Muscle of leg (tissue), 11 donors: ENCODE data around the gene SERTAD2. TPM values are rescaled to one million over a fixed set of nuclear protein-coding genes. Genes with fewer than 3 reads are reported as not detected.

Experiments
- DNase-seq: peaks from one replicate; pipeline ENCODE4 v3.0.0; 2013
- H3K27ac ChIP-seq: one replicate; pipeline ENCODE4 v1.5.1; 2013; ENCODE audit warnings: mild to moderate bottlenecking, low read length, control low read depth
- H3K27me3 ChIP-seq: one replicate; pipeline ENCODE4 v1.6.1; 2013; ENCODE audit warnings: low read length; ENCODE audit not compliant: control insufficient read depth, insufficient read depth
- H3K36me3 ChIP-seq: one replicate; pipeline ENCODE4 v1.6.1; 2013; ENCODE audit warnings: low read length; ENCODE audit not compliant: control insufficient read depth, insufficient read depth
- H3K4me1 ChIP-seq: one replicate; pipeline ENCODE4 v1.6.1; 2013; ENCODE audit warnings: low read length; ENCODE audit not compliant: control insufficient read depth, insufficient read depth
- H3K4me3 ChIP-seq: one replicate; pipeline ENCODE4 v1.5.1; 2013; ENCODE audit warnings: low read length, control low read depth
- H3K9me3 ChIP-seq: replicated peaks from 2 replicates; pipeline ENCODE4 v1.6.1; 2013; ENCODE audit warnings: low read depth, low read length; ENCODE audit not compliant: control insufficient read depth
- WGBS: methylation state at CpG from one replicate; pipeline ENCODE4 v1.1.5; 2013; ENCODE audit warnings: missing lambda C conversion rate; ENCODE audit not compliant: insufficient coverage; 5-methylcytosine and 5-hydroxymethylcytosine counted together
- polyA plus RNA-seq, 8 donors: library from polyadenylated mRNA; unstranded; fragments of 120-200 nt; gene quantifications; one replicate each; pipeline versions ENCODE4 v1.2.1 to v1.2.3, GENCODE V29; 2013; ENCODE audit warnings: inconsistent platforms in 1 of 8, low replicate concordance in 1 of 8; ENCODE audit not compliant: insufficient read length in 8 of 8, insufficient read depth in 1 of 8
- total RNA-seq: library from RNA; stranded (reverse); fragments of 120-200 nt; gene quantifications from one replicate; pipeline ENCODE4 v1.2.4, GENCODE V29; 2013

SERTAD2 gene
- total and polyA plus RNA-seq, 9 donors: 11.0 to 30.4 (median 23.0) TPM

GRCh38 chr2:64639691-64640090 lies 14.0 kb downstream of the SERTAD2 start:
- Histone ChIP-seq H3K36me3 (peaks cover 20% of the 10 kb centered on the region), H3K27ac (no peak overlapping the region), H3K4me3 (no peak overlapping the region), H3K27me3 (no peaks in the 10 kb centered on the region), H3K4me1 (peaks cover 32% of the 10 kb centered on the region), H3K9me3 (no peaks in the 10 kb centered on the region)
- no peak for DNase-seq
- no CpG with 5 or more reads among the region's 2 CpGs for WGBS

GRCh38 chr2:64638502-64639120 lies 15.1 kb downstream of the SERTAD2 start:
- Histone ChIP-seq H3K9me3 (no peaks in the 10 kb centered on the region), H3K36me3 (peaks cover 25% of the 10 kb centered on the region), H3K4me1 (peaks cover 22% of the 10 kb centered on the region), H3K4me3 (no peak overlapping the region), H3K27me3 (no peaks in the 10 kb centered on the region), H3K27ac (no peak overlapping the region)
- WGBS: 100% methylated on average over 1 of the region's 4 CpGs
- no peak for DNase-seq

GRCh38 chr2:64637931-64638330 lies 15.8 kb downstream of the SERTAD2 start:
- DNase-seq: no peak
- Histone ChIP-seq H3K4me3 (no peak overlapping the region), H3K27me3 (no peaks in the 10 kb centered on the region), H3K4me1 (peaks cover 19% of the 10 kb centered on the region), H3K9me3 (no peaks in the 10 kb centered on the region), H3K27ac (no peak overlapping the region), H3K36me3 (peaks cover 28% of the 10 kb centered on the region)
- 93% methylated on average over 4 of the region's 5 CpGs for WGBS

- H3K27ac ChIP-seq: no peak overlapping the region
- peaks cover 20% of the 10 kb centered on the region for H3K4me1 ChIP-seq
- no peaks in the 10 kb centered on the region for H3K9me3 ChIP-seq
- peaks cover 28% of the 10 kb centered on the region for H3K36me3 ChIP-seq
- WGBS: no CpG with 5 or more reads among the region's 9 CpGs
- H3K4me3 ChIP-seq: no peak overlapping the region
- DNase-seq: no peak
- no peaks in the 10 kb centered on the region for H3K27me3 ChIP-seq
These were observed 16.6 kb downstream of the SERTAD2 start for GRCh38 chr2:64637000-64637635.

DNA sequence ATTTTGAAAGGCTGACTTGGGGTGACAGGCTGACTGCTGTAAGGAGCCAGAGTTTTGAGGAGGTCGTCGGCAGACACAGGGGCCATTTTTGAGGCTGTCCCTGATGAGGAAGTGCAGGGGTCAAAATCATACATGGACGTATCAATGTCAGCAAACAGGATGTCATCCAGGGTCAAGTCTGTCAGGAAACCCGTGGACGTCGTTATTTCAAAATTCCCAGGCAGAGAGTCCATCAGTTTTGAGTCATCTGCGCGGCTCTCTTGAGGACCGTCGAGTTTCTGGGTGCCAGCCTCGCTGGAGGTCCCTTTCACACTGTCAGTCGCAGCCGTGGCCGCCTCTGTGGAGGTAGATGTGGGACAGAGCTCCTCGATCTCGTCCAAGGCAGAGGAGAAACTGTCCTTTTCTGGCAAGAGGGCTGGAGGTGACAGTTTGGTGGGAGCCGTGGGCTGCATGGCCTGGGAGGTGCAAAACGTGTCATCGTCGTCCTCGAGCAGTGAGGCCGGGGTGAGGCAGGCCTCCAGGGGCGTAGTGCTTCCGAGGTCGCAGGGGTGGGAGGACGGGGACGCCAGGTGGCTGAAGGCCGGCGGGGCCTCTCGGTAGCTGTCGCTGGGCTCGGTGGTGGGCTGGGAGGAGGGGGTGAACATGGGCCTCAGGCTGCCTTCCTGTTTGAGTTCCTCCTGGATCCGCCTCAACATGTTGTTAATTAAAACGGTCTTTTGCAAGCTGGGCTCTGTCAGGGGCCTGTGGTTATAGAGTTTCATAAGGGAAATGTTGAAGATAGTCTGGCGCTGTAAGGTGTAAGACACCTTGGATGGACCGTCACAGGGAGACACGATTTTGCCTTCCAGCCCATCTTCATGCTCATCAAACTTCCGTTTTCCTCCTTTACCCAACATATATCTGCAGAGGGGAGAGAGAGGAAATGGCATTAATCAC lies 17.5 kb downstream of the SERTAD2 start:
- Histone ChIP-seq H3K27ac (no peak overlapping the region), H3K27me3 (no peaks in the 10 kb centered on the region), H3K4me3 (no peak overlapping the region), H3K4me1 (peaks cover 20% of the 10 kb centered on the region), H3K36me3 (peaks cover 24% of the 10 kb centered on the region), H3K9me3 (no peaks in the 10 kb centered on the region)
- 57% methylated on average over 34 of the region's 38 CpGs for WGBS
- DNase-seq: no peak

- Histone ChIP-seq H3K9me3 (no peaks in the 10 kb centered on the region), H3K4me3 (no peak overlapping the region), H3K27me3 (no peaks in the 10 kb centered on the region), H3K4me1 (peaks cover 17% of the 10 kb centered on the region), H3K36me3 (peaks cover 28% of the 10 kb centered on the region), H3K27ac (no peak overlapping the region)
- DNase-seq: no peak
- WGBS: 60% methylated on average over 5 of the region's 11 CpGs
These were observed 19.1 kb downstream of the SERTAD2 start for GRCh38 chr2:64634345-64635267.

GRCh38 chr2:64632835-64633819 lies 20.6 kb downstream of the SERTAD2 start:
- 80% methylated on average over 1 of the region's 9 CpGs for WGBS
- H3K4me3 ChIP-seq: no peak overlapping the region
- H3K27me3 ChIP-seq: no peaks in the 10 kb centered on the region
- H3K4me1 ChIP-seq: peaks cover 21% of the 10 kb centered on the region
- H3K36me3 ChIP-seq: peaks cover 28% of the 10 kb centered on the region
- DNase-seq: peak; percentile 78
- H3K9me3 ChIP-seq: no peaks in the 10 kb centered on the region
- no peak overlapping the region for H3K27ac ChIP-seq

- peaks cover 28% of the 10 kb centered on the region for H3K36me3 ChIP-seq
- 42% methylated on average over 2 of the region's 3 CpGs for WGBS
These were observed 21.9 kb downstream of the SERTAD2 start for GRCh38 chr2:64631771-64632170.

GRCh38 chr2:64630752-64631151 lies 23.0 kb downstream of the SERTAD2 start:
- H3K4me3 ChIP-seq: no peak overlapping the region
- no peak for DNase-seq
- H3K27ac ChIP-seq: no peak overlapping the region
- peaks cover 19% of the 10 kb centered on the region for H3K36me3 ChIP-seq
- 91% methylated on average over 10 of the region's 10 CpGs for WGBS
- H3K27me3 ChIP-seq: no peaks in the 10 kb centered on the region
- H3K9me3 ChIP-seq: no peaks in the 10 kb centered on the region
- peaks cover 25% of the 10 kb centered on the region for H3K4me1 ChIP-seq

More at GRCh38 chr2:64631771-64632170, 21.9 kb downstream of the SERTAD2 start:
- Histone ChIP-seq H3K4me3 (no peak overlapping the region), H3K27ac (no peak overlapping the region), H3K4me1 (peaks cover 29% of the 10 kb centered on the region), H3K9me3 (no peaks in the 10 kb centered on the region), H3K27me3 (no peaks in the 10 kb centered on the region)
- DNase-seq: peak; percentile 61
